ENCODE data around the gene FOCAD.

- no peak for TF ChIP-seq EZH2 (IDR thresholded peaks at IDR 0.05)
- no peak for TF ChIP-seq POLR2AphosphoS5 (IDR thresholded peaks at IDR 0.05; ENCODE audit: borderline replicate concordance, low read depth, low read length)
Measured at GRCh38 chr9:20872340-20872977, 188.4 kb downstream of the FOCAD start.
